HFF-Myc (cell line): ENCODE measurements around the gene CYP24A1.

Experiments
- DNase-seq: peaks from one replicate; pipeline ENCODE4 v3.0.0-alpha.2; 2011; ENCODE audit warnings: low read depth; ENCODE audit errors: extremely low read depth
- H3K4me3 ChIP-seq: replicated peaks from 2 replicates; pipeline ENCODE4 v1.5.1; 2011; ENCODE audit warnings: low read depth, mild to moderate bottlenecking, control low read depth, low read length
- TF ChIP-seq, protein P1 (sequence below): IDR thresholded peaks from 2 replicates; pipeline ENCODE4 v1.5.1; 2012; ENCODE audit warnings: mild to moderate bottlenecking, low read depth, low read length, control low read depth; ENCODE audit errors: missing control alignments

Gene CYP24A1

GRCh38 chr20:54208548-54209176, 34.9 kb upstream of the CYP24A1 start:
- H3K4me3 ChIP-seq: peak overlapping the region; percentile 94
- TF ChIP-seq, protein P1, sequence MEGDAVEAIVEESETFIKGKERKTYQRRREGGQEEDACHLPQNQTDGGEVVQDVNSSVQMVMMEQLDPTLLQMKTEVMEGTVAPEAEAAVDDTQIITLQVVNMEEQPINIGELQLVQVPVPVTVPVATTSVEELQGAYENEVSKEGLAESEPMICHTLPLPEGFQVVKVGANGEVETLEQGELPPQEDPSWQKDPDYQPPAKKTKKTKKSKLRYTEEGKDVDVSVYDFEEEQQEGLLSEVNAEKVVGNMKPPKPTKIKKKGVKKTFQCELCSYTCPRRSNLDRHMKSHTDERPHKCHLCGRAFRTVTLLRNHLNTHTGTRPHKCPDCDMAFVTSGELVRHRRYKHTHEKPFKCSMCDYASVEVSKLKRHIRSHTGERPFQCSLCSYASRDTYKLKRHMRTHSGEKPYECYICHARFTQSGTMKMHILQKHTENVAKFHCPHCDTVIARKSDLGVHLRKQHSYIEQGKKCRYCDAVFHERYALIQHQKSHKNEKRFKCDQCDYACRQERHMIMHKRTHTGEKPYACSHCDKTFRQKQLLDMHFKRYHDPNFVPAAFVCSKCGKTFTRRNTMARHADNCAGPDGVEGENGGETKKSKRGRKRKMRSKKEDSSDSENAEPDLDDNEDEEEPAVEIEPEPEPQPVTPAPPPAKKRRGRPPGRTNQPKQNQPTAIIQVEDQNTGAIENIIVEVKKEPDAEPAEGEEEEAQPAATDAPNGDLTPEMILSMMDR: no peak
- DNase-seq: no peak

- peak; percentile 42 for DNase-seq
- TF ChIP-seq, protein P1: peak; percentile 89
- peak within 1 kb of the TSS; percentile 94 for H3K4me3 ChIP-seq
These were observed 34.2 kb upstream of the CYP24A1 start, which contains the start of gene PFDN4 for GRCh38 chr20:54207743-54208547. TSS of gene PFDN4 (plus strand) at chr20:54208087. CDS start at chr20:54208101, 14 bp downstream.

- DNase-seq: no peak
- peak overlapping the region; percentile 94 for H3K4me3 ChIP-seq
- TF ChIP-seq, protein P1: no peak
These were observed 33.4 kb upstream of the CYP24A1 start for GRCh38 chr20:54207053-54207742.

DNA sequence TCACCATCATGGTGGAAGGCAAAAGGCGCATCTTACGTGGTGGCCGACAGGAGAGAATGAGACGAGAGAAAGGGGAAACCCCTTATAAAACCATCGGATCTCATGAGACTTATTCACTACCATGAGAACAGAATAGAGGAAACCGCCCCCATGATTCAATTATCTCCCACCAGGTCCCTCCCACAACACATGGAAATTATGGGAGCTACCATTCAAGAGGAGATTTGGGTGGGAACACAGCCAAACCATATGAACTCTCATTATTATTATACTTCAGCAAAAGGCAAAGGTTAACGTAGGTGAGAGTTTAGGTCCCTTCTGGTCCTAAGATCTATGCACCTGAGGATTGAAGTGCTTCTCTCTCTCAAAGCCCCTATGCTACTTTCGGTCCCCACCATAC, 31.7 kb upstream of the CYP24A1 start:
- TF ChIP-seq, protein P1: no peak
- DNase-seq: no peak
- no peak overlapping the region for H3K4me3 ChIP-seq

- no peak for DNase-seq
- no peak overlapping the region for H3K4me3 ChIP-seq
- TF ChIP-seq, protein P1: no peak
These were observed 30.7 kb upstream of the CYP24A1 start for GRCh38 chr20:54204481-54204880.

GRCh38 chr20:54204063-54204462, 30.3 kb upstream of the CYP24A1 start:
- TF ChIP-seq, protein P1: no peak
- H3K4me3 ChIP-seq: no peak overlapping the region
- DNase-seq: no peak
